ENCODE measurements around the gene PHF2.

- TF ChIP-seq CTCF (tag by site-specific recombination; IDR thresholded peaks at IDR 0.05) = no peak
- TF ChIP-seq REST (tag by site-specific recombination; IDR thresholded peaks at IDR 0.05) = no peak
- no peak for TF ChIP-seq ZNF707 (tag by site-specific recombination; IDR thresholded peaks at IDR 0.05)
Measured at GRCh38 chr9:93648836-93649235, 72.5 kb downstream of the PHF2 start.

All from HEK293 (cell line).